Keratinocyte (primary cell): ENCODE data around the gene CLDN6. TPM values are rescaled to one million over a fixed set of nuclear protein-coding genes. Genes with fewer than 3 reads are reported as not detected.

Experiments used
- DNase-seq: peaks from one replicate; pipeline ENCODE4 v3.0.0-alpha.2; 2011; ENCODE audit warnings: low read depth, missing footprints, low spot score
- FAIRE-seq: peaks from 2 replicates; lab custom pipeline; 2011; peaks lifted over from hg19 to GRCh38; lab: Jason Lieb, UNC
- H2AFZ ChIP-seq: 2 replicates; pipeline ENCODE4 v1.6.0; 2012; ENCODE audit warnings: low read length, control low read depth, inconsistent platforms; ENCODE audit not compliant: control insufficient read depth
- H3K27ac ChIP-seq: 2 replicates; pipeline ENCODE4 v1.5.1; 2011; ENCODE audit warnings: low read length; ENCODE audit not compliant: control insufficient read depth, insufficient read depth
- H3K27me3 ChIP-seq: 3 replicates; pipeline ENCODE4 v1.6.0; 2011; ENCODE audit warnings: low read length; ENCODE audit not compliant: control insufficient read depth, insufficient read depth; ENCODE audit errors: extremely low read depth
- H3K36me3 ChIP-seq, 2 experiments: 2 replicates in 1 of 2; 3 replicates in 1 of 2; pipeline ENCODE4 v1.5.1; 2011; ENCODE audit warnings: low read length in 2 of 2, mild to moderate bottlenecking in 1 of 2; ENCODE audit not compliant: control insufficient read depth in 2 of 2, insufficient read depth in 2 of 2; ENCODE audit errors: extremely low read depth in 1 of 2
- H3K4me1 ChIP-seq: 3 replicates; pipeline ENCODE4 v1.5.1; 2011; ENCODE audit warnings: low read length; ENCODE audit not compliant: control insufficient read depth, insufficient read depth; ENCODE audit errors: extremely low read depth
- H3K4me2 ChIP-seq: 3 replicates; pipeline ENCODE4 v1.6.0; 2011; ENCODE audit warnings: low read depth, low read length; ENCODE audit not compliant: control insufficient read depth, insufficient read depth; ENCODE audit errors: extremely low read depth
- H3K4me3 ChIP-seq, 3 experiments: fragments of 200-600 bp in 1 of 3; sonication (generic) in 1 of 3; 2 replicates in 2 of 3; 3 replicates in 1 of 3; pipeline ENCODE4 v1.5.1; 2011 to 2016; ENCODE audit warnings: low read length in 3 of 3, mild to moderate bottlenecking in 3 of 3, control low read depth in 2 of 3, inconsistent platforms in 1 of 3, low read depth in 1 of 3, mixed read lengths in 1 of 3, mixed run types in 1 of 3, moderate library complexity in 1 of 3; ENCODE audit not compliant: control insufficient read depth in 2 of 3, insufficient read depth in 2 of 3; ENCODE audit errors: extremely low read depth in 1 of 3
- H3K79me2 ChIP-seq: 2 replicates; pipeline ENCODE4 v1.6.0; 2012; ENCODE audit warnings: low read length; ENCODE audit not compliant: control insufficient read depth, insufficient read depth
- H3K9ac ChIP-seq: 3 replicates; pipeline ENCODE4 v1.6.0; 2011; ENCODE audit warnings: low read length; ENCODE audit not compliant: control insufficient read depth, insufficient read depth; ENCODE audit errors: extremely low read depth
- H3K9me1 ChIP-seq: 3 replicates; pipeline ENCODE4 v1.6.0; 2011; ENCODE audit warnings: low read length; ENCODE audit not compliant: control insufficient read depth, insufficient read depth; ENCODE audit errors: extremely low read depth
- H3K9me3 ChIP-seq: 2 replicates; pipeline ENCODE4 v1.5.1; 2012; ENCODE audit warnings: low read depth, low read length; ENCODE audit not compliant: control insufficient read depth
- H4K20me1 ChIP-seq: 3 replicates; pipeline ENCODE4 v1.6.0; 2011; ENCODE audit warnings: low read length; ENCODE audit not compliant: control insufficient read depth, insufficient read depth; ENCODE audit errors: extremely low read depth
- CTCF ChIP-seq, 3 experiments: IDR thresholded peaks in 1 of 3; conservative IDR thresholded peaks in 1 of 3; optimal IDR thresholded peaks in 1 of 3; 2 replicates in 2 of 3; 3 replicates in 1 of 3; pipeline versions ENCODE3 to v1.5.1; 2011; ENCODE audit warnings: low read length in 3 of 3, mild to moderate bottlenecking in 3 of 3, moderate library complexity in 2 of 3, control low read depth in 1 of 3, inconsistent platforms in 1 of 3; ENCODE audit not compliant: insufficient read depth in 2 of 3; ENCODE audit errors: extremely low read depth in 1 of 3
- EZH2 ChIP-seq: IDR thresholded peaks from one replicate; pipeline ENCODE4 v1.6.1; 2012; ENCODE audit warnings: inconsistent platforms, mild to moderate bottlenecking, low read length, moderate library complexity
- dilution Hi-C: fragments of 300-500 bp; cut with MboI; formaldehyde crosslinking; loops from one replicate; pipeline ENCODE4 v1.7.0; 2020; ENCODE audit warnings: low sequenced_read_pairs; ENCODE audit not compliant: extremely low pct_ligation_motif_present
- polyA plus RNA-seq, 5 experiments: library from polyadenylated mRNA; depleted of rRNA in 3 of 5; stranded (reverse) in 3 of 5; stranded (forward) in 1 of 5; unstranded in 1 of 5; fragments of >200 nt; gene quantifications; 1 replicate in 1 of 5; 2 replicates in 3 of 5; 3 replicates in 1 of 5; pipeline versions ENCODE4 v1.2.1 to v1.2.3, GENCODE V29; 2011 to 2012; ENCODE audit warnings: missing spikeins in 2 of 5, low read depth in 1 of 5, low replicate concordance in 1 of 5

Gene CLDN6
- polyA plus RNA-seq, 1 donor (not counting 4 experiments of a cell fraction or from before 2014, with no cell fraction given): not detected

DNA sequence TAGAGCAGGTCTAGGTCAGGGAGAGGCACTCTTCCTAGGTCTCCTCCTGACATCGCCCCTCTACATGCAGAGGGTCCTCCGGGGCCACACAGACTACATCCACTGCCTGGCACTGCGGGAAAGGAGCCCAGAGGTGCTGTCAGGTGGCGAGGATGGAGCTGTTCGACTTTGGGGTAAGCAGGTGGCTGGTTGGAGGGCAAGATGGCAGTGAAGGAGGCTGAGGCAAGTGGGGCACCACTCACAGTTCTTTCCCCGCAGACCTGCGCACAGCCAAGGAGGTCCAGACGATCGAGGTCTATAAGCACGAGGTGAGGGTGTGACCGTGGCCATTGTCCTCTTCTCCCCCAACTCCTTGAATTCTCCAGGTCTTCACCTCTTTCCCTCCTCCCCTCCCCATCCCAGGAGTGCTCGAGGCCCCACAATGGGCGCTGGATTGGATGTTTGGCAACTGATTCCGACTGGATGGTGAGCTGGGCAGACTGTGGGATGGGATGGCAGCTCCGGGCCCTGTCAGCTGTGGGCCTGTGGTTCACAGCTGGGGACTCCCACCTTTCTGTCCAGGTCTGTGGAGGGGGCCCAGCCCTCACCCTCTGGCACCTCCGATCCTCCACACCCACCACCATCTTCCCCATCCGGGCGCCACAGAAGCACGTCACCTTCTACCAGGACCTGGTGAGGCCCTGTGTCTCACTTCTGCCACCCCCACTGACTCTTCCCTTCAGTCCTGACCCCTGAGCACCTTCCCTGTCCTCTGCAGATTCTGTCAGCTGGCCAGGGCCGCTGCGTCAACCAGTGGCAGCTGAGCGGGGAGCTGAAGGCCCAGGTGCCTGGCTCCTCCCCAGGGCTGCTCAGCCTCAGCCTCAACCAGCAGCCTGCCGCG, 8.9 kb upstream of the CLDN6 start:
- DNase-seq (no peak), FAIRE-seq (no peak)
- Histone ChIP-seq H3K27ac (no peak overlapping the region), H4K20me1 (no peaks in the 10 kb centered on the region), H3K79me2 (no peaks in the 10 kb centered on the region), H3K36me3 (peaks cover 13 to 23% of the 10 kb centered on the region in 2 experiments), H3K9me1 (no peaks in the 10 kb centered on the region), H3K4me2 (no peak overlapping the region), H2AFZ (no peak overlapping the region), H3K4me1 (peaks cover 24% of the 10 kb centered on the region), H3K4me3 (no peak overlapping the region), H3K9me3 (no peaks in the 10 kb centered on the region), H3K27me3 (peaks cover 19% of the 10 kb centered on the region), H3K9ac (no peak overlapping the region)
- TF ChIP-seq EZH2 (no peak), CTCF (optimal IDR thresholded peaks at IDR 0.05 in 1 of 3, IDR thresholded peaks at IDR 0.05 in 1 of 3, conservative IDR thresholded peaks at IDR 0.05 in 1 of 3; ENCODE audit: extremely low read depth in 1 of 3, insufficient read depth in 2 of 3, low read length in 3 of 3) (no peak)
- dilution Hi-C loops: no loop called here

DNA sequence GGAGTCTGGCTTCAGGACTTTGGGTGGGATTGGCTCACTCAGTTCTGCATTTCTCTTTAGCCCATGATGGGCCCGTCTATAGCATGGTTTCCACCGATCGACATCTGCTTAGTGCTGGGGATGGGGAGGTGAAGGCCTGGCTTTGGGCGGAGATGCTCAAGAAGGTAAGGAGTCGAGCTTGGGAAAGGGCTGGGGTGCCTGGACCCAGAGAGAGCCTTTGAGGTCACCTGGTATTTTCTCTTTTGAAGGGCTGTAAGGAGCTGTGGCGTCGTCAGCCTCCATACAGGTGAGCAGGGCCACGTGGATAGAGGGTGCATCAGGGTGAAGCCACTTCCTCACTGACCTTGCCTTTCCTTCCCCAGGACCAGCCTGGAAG, 8.0 kb upstream of the CLDN6 start:
- no peak for FAIRE-seq
- H3K9ac ChIP-seq: no peak overlapping the region
- dilution Hi-C loops: no loop called here
- H3K9me3 ChIP-seq: no peaks in the 10 kb centered on the region
- no peak for DNase-seq
- H2AFZ ChIP-seq: no peak overlapping the region
- H3K4me1 ChIP-seq: peaks cover 24% of the 10 kb centered on the region
- H3K9me1 ChIP-seq: no peaks in the 10 kb centered on the region
- no peaks in the 10 kb centered on the region for H4K20me1 ChIP-seq
- H3K4me2 ChIP-seq: no peak overlapping the region
- no peaks in the 10 kb centered on the region for H3K79me2 ChIP-seq
- no peak for TF ChIP-seq CTCF (optimal IDR thresholded peaks at IDR 0.05 in 1 of 3, IDR thresholded peaks at IDR 0.05 in 1 of 3, conservative IDR thresholded peaks at IDR 0.05 in 1 of 3; ENCODE audit: extremely low read depth in 1 of 3, insufficient read depth in 2 of 3, low read length in 3 of 3)
- TF ChIP-seq EZH2: no peak
- peaks cover 19% of the 10 kb centered on the region for H3K27me3 ChIP-seq
- H3K4me3 ChIP-seq: no peak overlapping the region
- peaks cover 16 to 28% of the 10 kb centered on the region in 2 experiments for H3K36me3 ChIP-seq
- no peak overlapping the region for H3K27ac ChIP-seq
